Panc1 (cell line): ENCODE measurements around the gene OSTC.
A peak's percentile ranks its signal among the peaks of the same experiment; 100 is the strongest.

ENCODE experiments used
- POLR2AphosphoS5 ChIP-seq: IDR thresholded peaks from 2 replicates; pipeline ENCODE4 v1.6.1; 2012; ENCODE audit warnings: mild to moderate bottlenecking, low read depth, low read length, moderate library complexity
- SIN3A ChIP-seq: IDR thresholded peaks from 2 replicates; pipeline ENCODE4 v1.6.1; 2012; ENCODE audit warnings: low read depth, mild to moderate bottlenecking, low read length, moderate library complexity, borderline replicate concordance; ENCODE audit not compliant: insufficient read depth
- TF ChIP-seq, protein P1 (sequence below): fragments of 450-650 bp; IDR thresholded peaks from 2 replicates; pipeline ENCODE4 v1.5.1; 2017; ENCODE audit warnings: mild to moderate bottlenecking
- TF ChIP-seq, protein P2 (sequence below), 2 experiments: IDR thresholded peaks; 2 replicates each; pipeline ENCODE4 v1.6.1; 2011 to 2012; ENCODE audit warnings: low read depth in 2 of 2, control low read depth in 1 of 2, low read length in 1 of 2, mild to moderate bottlenecking in 1 of 2, moderate library complexity in 1 of 2; ENCODE audit not compliant: insufficient read depth in 1 of 2

DNA sequence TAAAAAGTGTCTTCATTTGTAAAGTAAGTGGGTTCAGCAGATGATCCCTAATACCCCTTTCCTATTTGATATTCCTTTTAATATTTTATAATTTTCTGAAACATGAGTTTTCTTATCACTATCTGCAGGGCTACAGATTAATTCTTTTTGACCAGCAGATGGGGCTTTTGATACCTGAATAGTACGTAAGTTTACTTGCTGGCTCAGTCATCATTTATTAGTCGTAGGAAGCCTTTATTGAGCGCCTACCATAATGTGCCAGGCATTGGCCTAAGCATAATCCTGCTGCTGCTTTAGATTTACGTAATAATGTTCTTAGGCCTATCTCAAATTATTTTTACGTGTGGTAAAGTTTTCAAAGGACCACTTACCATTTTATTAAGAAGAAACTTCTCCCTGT is 33.1 kb downstream of the OSTC start:
- TF ChIP-seq, protein P1, sequence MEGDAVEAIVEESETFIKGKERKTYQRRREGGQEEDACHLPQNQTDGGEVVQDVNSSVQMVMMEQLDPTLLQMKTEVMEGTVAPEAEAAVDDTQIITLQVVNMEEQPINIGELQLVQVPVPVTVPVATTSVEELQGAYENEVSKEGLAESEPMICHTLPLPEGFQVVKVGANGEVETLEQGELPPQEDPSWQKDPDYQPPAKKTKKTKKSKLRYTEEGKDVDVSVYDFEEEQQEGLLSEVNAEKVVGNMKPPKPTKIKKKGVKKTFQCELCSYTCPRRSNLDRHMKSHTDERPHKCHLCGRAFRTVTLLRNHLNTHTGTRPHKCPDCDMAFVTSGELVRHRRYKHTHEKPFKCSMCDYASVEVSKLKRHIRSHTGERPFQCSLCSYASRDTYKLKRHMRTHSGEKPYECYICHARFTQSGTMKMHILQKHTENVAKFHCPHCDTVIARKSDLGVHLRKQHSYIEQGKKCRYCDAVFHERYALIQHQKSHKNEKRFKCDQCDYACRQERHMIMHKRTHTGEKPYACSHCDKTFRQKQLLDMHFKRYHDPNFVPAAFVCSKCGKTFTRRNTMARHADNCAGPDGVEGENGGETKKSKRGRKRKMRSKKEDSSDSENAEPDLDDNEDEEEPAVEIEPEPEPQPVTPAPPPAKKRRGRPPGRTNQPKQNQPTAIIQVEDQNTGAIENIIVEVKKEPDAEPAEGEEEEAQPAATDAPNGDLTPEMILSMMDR: peak; percentile 45; the same call in 1 of the 2 replicates
- TF ChIP-seq POLR2AphosphoS5 (no peak), SIN3A (no peak)
- TF ChIP-seq, protein P2, sequence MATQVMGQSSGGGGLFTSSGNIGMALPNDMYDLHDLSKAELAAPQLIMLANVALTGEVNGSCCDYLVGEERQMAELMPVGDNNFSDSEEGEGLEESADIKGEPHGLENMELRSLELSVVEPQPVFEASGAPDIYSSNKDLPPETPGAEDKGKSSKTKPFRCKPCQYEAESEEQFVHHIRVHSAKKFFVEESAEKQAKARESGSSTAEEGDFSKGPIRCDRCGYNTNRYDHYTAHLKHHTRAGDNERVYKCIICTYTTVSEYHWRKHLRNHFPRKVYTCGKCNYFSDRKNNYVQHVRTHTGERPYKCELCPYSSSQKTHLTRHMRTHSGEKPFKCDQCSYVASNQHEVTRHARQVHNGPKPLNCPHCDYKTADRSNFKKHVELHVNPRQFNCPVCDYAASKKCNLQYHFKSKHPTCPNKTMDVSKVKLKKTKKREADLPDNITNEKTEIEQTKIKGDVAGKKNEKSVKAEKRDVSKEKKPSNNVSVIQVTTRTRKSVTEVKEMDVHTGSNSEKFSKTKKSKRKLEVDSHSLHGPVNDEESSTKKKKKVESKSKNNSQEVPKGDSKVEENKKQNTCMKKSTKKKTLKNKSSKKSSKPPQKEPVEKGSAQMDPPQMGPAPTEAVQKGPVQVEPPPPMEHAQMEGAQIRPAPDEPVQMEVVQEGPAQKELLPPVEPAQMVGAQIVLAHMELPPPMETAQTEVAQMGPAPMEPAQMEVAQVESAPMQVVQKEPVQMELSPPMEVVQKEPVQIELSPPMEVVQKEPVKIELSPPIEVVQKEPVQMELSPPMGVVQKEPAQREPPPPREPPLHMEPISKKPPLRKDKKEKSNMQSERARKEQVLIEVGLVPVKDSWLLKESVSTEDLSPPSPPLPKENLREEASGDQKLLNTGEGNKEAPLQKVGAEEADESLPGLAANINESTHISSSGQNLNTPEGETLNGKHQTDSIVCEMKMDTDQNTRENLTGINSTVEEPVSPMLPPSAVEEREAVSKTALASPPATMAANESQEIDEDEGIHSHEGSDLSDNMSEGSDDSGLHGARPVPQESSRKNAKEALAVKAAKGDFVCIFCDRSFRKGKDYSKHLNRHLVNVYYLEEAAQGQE (IDR thresholded peaks at IDR 0.05; ENCODE audit: insufficient read depth in 1 of 2, low read depth in 2 of 2, low read length in 1 of 2): no peak
